ENCODE data around the gene SYNGR3.

- TF ChIP-seq POLR2A (IDR thresholded peaks at IDR 0.05; ENCODE audit: low read length) (no peak), GATA1 (IDR thresholded peaks at IDR 0.05; ENCODE audit: low read depth, low read length) (no peak)
Observed at GRCh38 chr16:2027024-2028010, 37.5 kb downstream of the SYNGR3 start.

All from erythroblast (primary cell).